Endothelial cell of umbilical vein (primary cell): ENCODE measurements around the gene PRKCQ.

Experiments used
- EZH2 ChIP-seq: IDR thresholded peaks from 2 replicates; pipeline ENCODE4 v1.6.1; 2012; ENCODE audit warnings: borderline replicate concordance, low read depth, mild to moderate bottlenecking, moderate library complexity, low read length, inconsistent platforms; ENCODE audit not compliant: severe bottlenecking
- POLR2A ChIP-seq: IDR thresholded peaks from 2 replicates; pipeline ENCODE4 v1.6.1; 2012; ENCODE audit warnings: low read depth, mild to moderate bottlenecking, control low read depth, low read length

DNA sequence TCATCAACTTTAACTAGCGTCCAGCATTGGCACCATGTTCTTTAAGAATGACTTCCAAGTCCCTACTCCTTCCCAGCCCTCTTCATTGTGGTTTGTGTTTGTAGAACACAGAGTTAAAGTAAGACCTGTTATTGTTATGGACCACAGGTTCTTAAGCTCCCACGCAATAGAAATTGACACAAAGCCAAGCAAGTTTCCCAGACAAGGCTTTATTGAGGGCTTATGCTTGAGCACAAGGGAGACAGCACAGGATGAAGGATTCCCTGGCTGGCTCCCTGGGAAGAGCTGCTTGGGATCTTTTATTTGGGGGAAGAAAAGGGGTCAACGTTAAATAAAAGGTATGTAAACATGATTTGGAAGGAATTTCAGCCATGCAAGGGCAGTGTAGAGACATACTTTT, 44.3 kb upstream of the PRKCQ start:
- no peak for TF ChIP-seq EZH2
- TF ChIP-seq POLR2A: no peak
